HL-60 (cell line): ENCODE measurements around the gene CKLF.

Experiments
- DNase-seq, 2 experiments: peaks; one replicate each; pipeline ENCODE4 v3.0.0-alpha.2; 2010 to 2020; ENCODE audit warnings: low read depth in 1 of 2, low spot score in 1 of 2
- H3K27ac ChIP-seq: fragments of 250-450 bp; sonication (Bioruptor Pico); replicated peaks from 2 replicates; pipeline ENCODE4 v1.5.1; 2020; ENCODE audit warnings: mild to moderate bottlenecking, moderate library complexity
- H3K27me3 ChIP-seq: fragments of 250-450 bp; sonication (Bioruptor Pico); 2 replicates; pipeline ENCODE4 v1.5.1; 2021; ENCODE audit warnings: mild to moderate bottlenecking, moderate library complexity; ENCODE audit not compliant: insufficient read depth, poor library complexity, severe bottlenecking
- H3K4me3 ChIP-seq: replicated peaks from 2 replicates; pipeline ENCODE4 v1.5.1; 2011; ENCODE audit warnings: mild to moderate bottlenecking, control low read depth, low read length; ENCODE audit not compliant: insufficient read depth
- CTCF ChIP-seq: IDR thresholded peaks from one replicate; pipeline ENCODE4 v1.5.1; 2011; ENCODE audit warnings: low read length, control low read depth, inconsistent platforms; ENCODE audit not compliant: insufficient read depth
- GABPA ChIP-seq: IDR thresholded peaks from 2 replicates; pipeline ENCODE4 v1.6.1; 2012; ENCODE audit warnings: low read depth
- POLR2AphosphoS5 ChIP-seq: IDR thresholded peaks from 2 replicates; pipeline ENCODE4 v1.6.1; 2012; ENCODE audit warnings: low read depth
- SPI1 ChIP-seq: IDR thresholded peaks from 2 replicates; pipeline ENCODE4 v1.6.1; 2012; ENCODE audit warnings: low read depth, mild to moderate bottlenecking, borderline replicate concordance
- TF ChIP-seq, protein P1 (sequence below): IDR thresholded peaks from 2 replicates; pipeline ENCODE4 v1.6.1; 2012; ENCODE audit warnings: low read depth; ENCODE audit not compliant: insufficient replicate concordance

CKLF gene

DNA sequence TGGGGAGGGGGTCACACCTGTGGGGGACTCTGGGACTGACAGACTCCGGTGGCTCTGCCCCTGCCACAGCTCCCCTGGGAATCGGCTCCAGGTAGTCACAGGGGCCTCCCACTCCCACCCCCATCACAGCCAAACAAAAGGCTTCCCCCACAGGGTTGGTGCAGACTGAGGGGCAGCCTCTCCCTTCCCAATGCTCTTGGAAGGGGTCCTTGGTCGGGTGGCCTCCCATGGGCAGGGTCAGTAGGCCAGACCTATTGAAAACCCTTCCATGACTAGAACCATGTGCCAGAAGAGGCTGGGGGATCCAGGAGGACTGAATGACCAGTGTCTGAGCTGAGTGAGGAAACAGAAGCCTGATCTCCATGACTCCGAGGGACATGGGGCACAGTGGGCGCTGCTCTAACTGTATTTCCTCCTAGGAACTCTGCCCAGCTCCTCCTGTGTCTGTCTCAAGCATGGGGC is 31.1 kb upstream of the CKLF start:
- Histone ChIP-seq H3K4me3 (no peak overlapping the region), H3K27ac (peak overlapping the region; percentile 99), H3K27me3 (no peaks in the 10 kb centered on the region)
- peak in 1 of 2 experiments; percentile 18 for DNase-seq
- TF ChIP-seq, protein P1, sequence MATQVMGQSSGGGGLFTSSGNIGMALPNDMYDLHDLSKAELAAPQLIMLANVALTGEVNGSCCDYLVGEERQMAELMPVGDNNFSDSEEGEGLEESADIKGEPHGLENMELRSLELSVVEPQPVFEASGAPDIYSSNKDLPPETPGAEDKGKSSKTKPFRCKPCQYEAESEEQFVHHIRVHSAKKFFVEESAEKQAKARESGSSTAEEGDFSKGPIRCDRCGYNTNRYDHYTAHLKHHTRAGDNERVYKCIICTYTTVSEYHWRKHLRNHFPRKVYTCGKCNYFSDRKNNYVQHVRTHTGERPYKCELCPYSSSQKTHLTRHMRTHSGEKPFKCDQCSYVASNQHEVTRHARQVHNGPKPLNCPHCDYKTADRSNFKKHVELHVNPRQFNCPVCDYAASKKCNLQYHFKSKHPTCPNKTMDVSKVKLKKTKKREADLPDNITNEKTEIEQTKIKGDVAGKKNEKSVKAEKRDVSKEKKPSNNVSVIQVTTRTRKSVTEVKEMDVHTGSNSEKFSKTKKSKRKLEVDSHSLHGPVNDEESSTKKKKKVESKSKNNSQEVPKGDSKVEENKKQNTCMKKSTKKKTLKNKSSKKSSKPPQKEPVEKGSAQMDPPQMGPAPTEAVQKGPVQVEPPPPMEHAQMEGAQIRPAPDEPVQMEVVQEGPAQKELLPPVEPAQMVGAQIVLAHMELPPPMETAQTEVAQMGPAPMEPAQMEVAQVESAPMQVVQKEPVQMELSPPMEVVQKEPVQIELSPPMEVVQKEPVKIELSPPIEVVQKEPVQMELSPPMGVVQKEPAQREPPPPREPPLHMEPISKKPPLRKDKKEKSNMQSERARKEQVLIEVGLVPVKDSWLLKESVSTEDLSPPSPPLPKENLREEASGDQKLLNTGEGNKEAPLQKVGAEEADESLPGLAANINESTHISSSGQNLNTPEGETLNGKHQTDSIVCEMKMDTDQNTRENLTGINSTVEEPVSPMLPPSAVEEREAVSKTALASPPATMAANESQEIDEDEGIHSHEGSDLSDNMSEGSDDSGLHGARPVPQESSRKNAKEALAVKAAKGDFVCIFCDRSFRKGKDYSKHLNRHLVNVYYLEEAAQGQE, result no peak
- TF ChIP-seq GABPA (no peak), POLR2AphosphoS5 (no peak), CTCF (no peak), SPI1 (no peak)

- Histone ChIP-seq H3K27ac (peak overlapping the region; percentile 99), H3K4me3 (no peak overlapping the region), H3K27me3 (no peaks in the 10 kb centered on the region)
- TF ChIP-seq CTCF (no peak), POLR2AphosphoS5 (peak; percentile 83), GABPA (no peak), SPI1 (peak; percentile 43; the same call in 1 of the 2 replicates)
- TF ChIP-seq, protein P1, result no peak
- peak; percentile 94 to 98 for DNase-seq
Observed at GRCh38 chr16:66521951-66522771, 30.2 kb upstream of the CKLF start.

DNA sequence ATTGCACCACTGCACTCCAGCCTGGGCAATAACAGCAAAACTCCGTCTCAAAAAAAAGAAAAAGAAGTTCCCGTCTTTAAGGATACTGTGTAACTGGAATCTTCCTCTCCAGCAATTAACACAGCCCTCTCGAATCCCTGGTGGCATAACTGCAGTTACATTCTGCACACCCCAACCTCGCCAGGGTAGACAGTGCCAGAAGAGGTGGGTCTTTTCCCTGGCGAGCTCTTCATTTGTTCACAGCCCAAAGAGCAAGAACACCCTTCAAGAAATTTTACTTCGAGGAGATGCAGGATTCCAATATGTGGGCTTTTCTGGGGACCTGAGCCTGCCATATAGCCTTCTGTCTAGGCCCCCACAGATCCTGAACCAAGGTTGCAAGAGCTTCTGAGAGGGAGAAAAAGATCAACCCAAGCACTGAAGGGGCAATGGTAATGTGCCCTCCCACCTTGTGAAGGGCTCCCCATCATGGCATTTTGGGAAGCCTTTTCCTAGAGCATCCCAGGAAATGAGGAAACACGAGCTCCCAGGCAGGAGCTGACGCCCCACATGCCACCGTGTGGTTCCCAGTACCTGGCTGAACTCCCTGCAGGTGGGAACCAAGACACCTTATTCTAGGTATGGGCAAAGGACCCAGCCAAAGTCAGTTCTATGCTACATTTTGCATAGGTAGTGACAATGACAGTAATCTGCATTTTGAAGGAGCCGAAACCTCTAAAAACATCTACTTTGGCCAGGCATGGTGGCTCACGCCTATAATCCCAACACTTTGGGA is 29.4 kb upstream of the CKLF start:
- DNase-seq, result no peak
- TF ChIP-seq POLR2AphosphoS5 (no peak), GABPA (no peak), CTCF (no peak), SPI1 (no peak)
- TF ChIP-seq, protein P1, result no peak
- Histone ChIP-seq H3K4me3 (no peak overlapping the region), H3K27ac (peak overlapping the region; percentile 99), H3K27me3 (no peaks in the 10 kb centered on the region)
